GM10248 (cell line): Measurements from ENCODE around the gene CDH23.

Experiments used
- CTCF ChIA-PET: fragments of 300-600 bp; sonication (Branson Sonifier 250); formaldehyde crosslinking; extraction: SDS; loops from one replicate; lab custom pipeline; 2021; ENCODE audit warnings: antibody characterized with exemption; lab: Yijun Ruan, JAX
- POLR2A ChIA-PET: fragments of 350-650 bp; sonication (Branson Sonifier 250); formaldehyde crosslinking; extraction: SDS; loops from one replicate; lab custom pipeline; 2020; ENCODE audit warnings: antibody characterized with exemption; lab: Yijun Ruan, JAX
- DNase-seq: peaks from one replicate; pipeline ENCODE4 v3.0.0; 2012; ENCODE audit errors: extremely low spot score
- TF ChIP-seq, protein P1 (sequence below): IDR thresholded peaks from 2 replicates; pipeline ENCODE4 v1.5.1; 2012; ENCODE audit warnings: mild to moderate bottlenecking, low read depth; ENCODE audit errors: extremely low read depth, missing control alignments, control extremely low read depth

Gene CDH23

DNA sequence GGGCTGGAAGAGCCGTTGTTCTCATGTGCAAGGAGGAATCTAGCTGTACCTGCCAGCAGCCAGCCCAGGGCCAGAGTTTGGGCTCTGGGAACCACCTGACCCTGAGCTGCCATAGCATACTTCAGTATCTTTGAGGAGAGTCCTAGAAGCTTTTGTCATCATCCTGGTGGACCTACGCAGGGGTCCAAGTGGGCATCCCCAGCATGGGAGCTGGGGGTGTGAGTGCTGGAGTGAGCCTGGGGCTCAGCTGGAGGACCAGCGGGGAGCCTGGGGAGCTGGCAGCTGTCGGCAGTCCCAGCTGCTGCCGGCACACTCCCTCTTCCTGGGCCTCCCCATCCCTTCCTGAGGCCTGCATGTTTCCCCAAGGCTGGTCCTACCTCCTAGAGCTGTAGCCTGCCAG lies 290.4 kb downstream of the CDH23 start:
- POLR2A ChIA-PET, result no interaction called here
- DNase-seq, result no peak
- TF ChIP-seq, protein P1, sequence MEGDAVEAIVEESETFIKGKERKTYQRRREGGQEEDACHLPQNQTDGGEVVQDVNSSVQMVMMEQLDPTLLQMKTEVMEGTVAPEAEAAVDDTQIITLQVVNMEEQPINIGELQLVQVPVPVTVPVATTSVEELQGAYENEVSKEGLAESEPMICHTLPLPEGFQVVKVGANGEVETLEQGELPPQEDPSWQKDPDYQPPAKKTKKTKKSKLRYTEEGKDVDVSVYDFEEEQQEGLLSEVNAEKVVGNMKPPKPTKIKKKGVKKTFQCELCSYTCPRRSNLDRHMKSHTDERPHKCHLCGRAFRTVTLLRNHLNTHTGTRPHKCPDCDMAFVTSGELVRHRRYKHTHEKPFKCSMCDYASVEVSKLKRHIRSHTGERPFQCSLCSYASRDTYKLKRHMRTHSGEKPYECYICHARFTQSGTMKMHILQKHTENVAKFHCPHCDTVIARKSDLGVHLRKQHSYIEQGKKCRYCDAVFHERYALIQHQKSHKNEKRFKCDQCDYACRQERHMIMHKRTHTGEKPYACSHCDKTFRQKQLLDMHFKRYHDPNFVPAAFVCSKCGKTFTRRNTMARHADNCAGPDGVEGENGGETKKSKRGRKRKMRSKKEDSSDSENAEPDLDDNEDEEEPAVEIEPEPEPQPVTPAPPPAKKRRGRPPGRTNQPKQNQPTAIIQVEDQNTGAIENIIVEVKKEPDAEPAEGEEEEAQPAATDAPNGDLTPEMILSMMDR, result no peak
- CTCF ChIA-PET, result interaction anchor here (1.2 to 2.4 kb wide), 4 partner anchors 10 to 21 kb away, joined by 4 to 16 read pairs (median 6); no protein-coding TSS in a partner anchor

GRCh38 chr10:71687480-71687879 lies 290.8 kb downstream of the CDH23 start:
- DNase-seq, result no peak
- POLR2A ChIA-PET, result no interaction called here
- TF ChIP-seq, protein P1, result no peak
- CTCF ChIA-PET, result interaction anchor here (1.2 to 2.4 kb wide), 4 partner anchors 9 to 21 kb away, joined by 4 to 16 read pairs (median 6); no protein-coding TSS in a partner anchor

DNA sequence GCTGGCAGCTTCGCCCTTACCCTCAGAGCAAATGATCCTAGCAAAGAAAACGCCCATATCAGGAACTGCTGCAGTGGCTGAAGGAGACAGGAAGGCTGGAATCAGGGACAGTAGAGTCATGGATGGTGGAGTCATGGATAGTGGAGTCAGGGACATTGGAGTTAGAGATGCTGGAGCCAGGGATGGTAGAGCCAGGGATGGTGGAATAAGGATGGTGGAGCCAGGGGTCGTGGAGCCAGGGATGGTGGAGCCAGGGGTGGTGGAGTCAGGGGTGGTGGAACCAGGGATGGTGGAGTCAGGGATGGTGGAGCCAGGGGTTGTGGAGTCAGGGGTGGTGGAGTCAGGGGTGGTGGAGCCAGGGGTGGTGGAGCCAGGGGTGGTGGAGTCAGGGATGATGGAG lies 291.5 kb downstream of the CDH23 start:
- POLR2A ChIA-PET, result no interaction called here
- CTCF ChIA-PET, result interaction anchor here (2.4 kb wide), 1 partner anchor 9 kb away, joined by 16 read pairs; no protein-coding TSS in a partner anchor
- TF ChIP-seq, protein P1, result no peak

DNA sequence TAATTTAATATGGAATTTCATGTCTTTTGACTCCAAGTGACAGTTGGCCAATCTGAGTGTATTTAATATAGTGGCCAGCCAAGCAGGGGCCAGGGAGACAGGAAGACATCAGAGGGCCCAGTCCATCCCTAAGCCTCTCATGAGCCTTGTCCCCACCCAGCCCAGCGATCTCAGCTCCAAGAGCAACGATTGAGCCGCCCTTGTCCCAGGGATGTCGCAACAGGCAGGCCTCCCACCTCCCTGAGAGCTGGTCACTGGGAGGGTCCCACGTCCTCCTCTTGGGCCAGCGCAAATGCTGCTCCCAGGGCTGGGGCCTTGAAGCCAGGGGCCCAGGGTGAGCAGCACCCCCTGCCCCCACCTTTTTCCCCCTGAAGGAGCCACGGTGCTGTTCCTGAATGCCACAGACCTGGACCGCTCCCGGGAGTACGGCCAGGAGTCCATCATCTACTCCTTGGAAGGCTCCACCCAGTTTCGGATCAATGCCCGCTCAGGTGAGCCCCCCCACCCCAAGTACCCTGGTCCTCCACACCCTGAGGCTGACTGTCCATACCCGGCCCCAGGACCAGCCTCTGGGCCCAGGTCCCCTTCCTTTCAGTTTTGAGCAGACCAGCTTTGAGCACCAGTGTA lies 293.5 kb downstream of the CDH23 start:
- TF ChIP-seq, protein P1, result no peak
- DNase-seq, result no peak
- POLR2A ChIA-PET, result no interaction called here
- CTCF ChIA-PET, result interaction anchor here (0.8 to 11.6 kb wide), 5 partner anchors 11 to 83 kb away, joined by 3 to 168 read pairs (median 3); no protein-coding TSS in a partner anchor

More for the DNA sequence above, 291.5 kb downstream of the CDH23 start:
- no peak for DNase-seq

- ChIA-PET POLR2A (no interaction called here), CTCF (interaction anchor here (0.8 to 11.6 kb wide), 8 partner anchors 10 to 81 kb away, joined by 3 to 168 read pairs (median 3); no protein-coding TSS in a partner anchor)
- DNase-seq, result no peak
- TF ChIP-seq, protein P1, result no peak
Observed at GRCh38 chr10:71691405-71691804, 294.7 kb downstream of the CDH23 start.

DNA sequence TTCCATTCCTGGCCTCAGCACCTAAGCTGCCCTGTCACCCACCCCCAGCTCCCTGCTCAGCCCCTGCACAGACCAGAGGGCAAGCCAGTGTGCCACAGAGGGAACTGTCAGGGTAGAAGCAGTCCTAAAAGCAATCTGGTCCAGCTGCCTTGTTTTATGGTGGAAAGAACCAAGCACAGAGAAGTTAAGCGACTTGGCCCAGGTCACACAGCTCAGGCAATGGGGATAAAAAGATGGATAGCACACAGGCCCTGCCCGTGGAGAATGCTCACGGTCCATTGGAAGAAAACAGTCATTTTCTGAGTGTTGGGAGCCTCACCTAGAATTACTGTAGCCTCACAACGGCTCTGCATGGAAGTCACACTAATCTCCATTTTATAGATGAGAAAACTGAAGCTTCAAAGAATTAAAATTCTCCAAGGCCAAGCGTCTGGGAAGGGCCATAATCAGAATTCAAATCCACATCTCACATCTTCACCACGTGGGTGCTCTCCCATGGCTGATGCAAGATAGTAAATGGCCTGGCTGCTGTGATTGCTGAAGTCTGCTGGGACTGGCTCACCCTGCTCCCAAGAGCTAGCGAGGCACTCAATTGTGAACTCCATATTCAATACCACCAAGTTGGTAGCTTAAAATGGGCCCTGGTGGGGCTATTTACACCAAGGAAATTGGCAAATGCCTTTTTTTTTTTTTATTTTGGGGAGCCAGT lies 296.0 kb downstream of the CDH23 start:
- no peak for DNase-seq
- TF ChIP-seq, protein P1, result no peak
- ChIA-PET CTCF (interaction anchor here (1.2 to 11.6 kb wide), 7 partner anchors 10 to 374 kb away, joined by 3 to 168 read pairs (median 6); partner anchors contain the start of genes SLC29A3 and VSIR), POLR2A (no interaction called here)
